Cerebellar nuclear complex (tissue), 1 donor: ENCODE measurements around the gene WNK1.
"Not testable (repeated sequence)": the region's sequence is repeated elsewhere in the genome, so short reads cannot be mapped to it uniquely, and the experiment has no call there.

Experiments used
- DNase-seq, 2 experiments: peaks; one replicate each; lab custom pipeline; 2025; lab: John Stamatoyannopoulos, UW

WNK1 gene

GRCh38 chr12:779745-780734, 27.7 kb downstream of the WNK1 start:
- no peak for DNase-seq

- no peak for DNase-seq
Measured at GRCh38 chr12:780750-781379, 28.5 kb downstream of the WNK1 start.

- DNase-seq, result no peak
Measured at GRCh38 chr12:785706-786105, 33.3 kb downstream of the WNK1 start.

GRCh38 chr12:788288-788687, 35.9 kb downstream of the WNK1 start:
- no peak for DNase-seq

GRCh38 chr12:788762-789161, 36.4 kb downstream of the WNK1 start:
- DNase-seq, result not testable (repeated sequence)

GRCh38 chr12:789852-790563, 37.6 kb downstream of the WNK1 start:
- DNase-seq, result no peak

GRCh38 chr12:790608-791007, 38.2 kb downstream of the WNK1 start:
- no peak for DNase-seq

- DNase-seq, result no peak
Measured at GRCh38 chr12:793037-793436, 40.7 kb downstream of the WNK1 start.

- DNase-seq, result no peak
Measured at GRCh38 chr12:793711-794110, 41.3 kb downstream of the WNK1 start.

GRCh38 chr12:795305-795704, 42.9 kb downstream of the WNK1 start:
- no peak for DNase-seq

GRCh38 chr12:800401-800800, 48.0 kb downstream of the WNK1 start:
- DNase-seq, result no peak

GRCh38 chr12:802242-803120, 50.1 kb downstream of the WNK1 start:
- no peak for DNase-seq

GRCh38 chr12:805022-805632, 52.7 kb downstream of the WNK1 start:
- DNase-seq, result no peak

GRCh38 chr12:806200-806791, 53.9 kb downstream of the WNK1 start:
- no peak for DNase-seq

GRCh38 chr12:807041-807735, 54.8 kb downstream of the WNK1 start:
- DNase-seq, result no peak

GRCh38 chr12:810116-810515, 57.7 kb downstream of the WNK1 start:
- no peak for DNase-seq

GRCh38 chr12:810671-811415, 58.5 kb downstream of the WNK1 start:
- DNase-seq, result no peak

- DNase-seq, result no peak
Measured at GRCh38 chr12:812950-813349, 60.6 kb downstream of the WNK1 start.

- not testable (repeated sequence) for DNase-seq
Measured at GRCh38 chr12:817456-817855, 65.1 kb downstream of the WNK1 start.
